T-helper 1 cell treated with Interleukin-12 subunit alpha and Interleukin-12 subunit beta and Interleukin-4 antibody, amounts not matched to agents 30 μg/mL and 1 μg/mL, for 36 hours (primary cell): Measurements from ENCODE around the gene ANKMY2.
A peak's percentile ranks its signal among the peaks of the same experiment; 100 is the strongest.
"Not testable (repeated sequence)": the region's sequence is repeated elsewhere in the genome, so short reads cannot be mapped to it uniquely, and the experiment has no call there.

ENCODE experiments used
- H3K27ac Mint-ChIP-seq: one replicate; pipeline ENCODE4 v1.8.0; 2021; ENCODE audit warnings: mild to moderate bottlenecking, mixed read lengths
- H3K27me3 Mint-ChIP-seq: one replicate; pipeline ENCODE4 v1.8.0; 2021; ENCODE audit warnings: low read depth, mixed read lengths
- H3K36me3 Mint-ChIP-seq: one replicate; pipeline ENCODE4 v1.8.0; 2021; ENCODE audit warnings: low read depth, mixed read lengths
- H3K4me1 Mint-ChIP-seq: one replicate; pipeline ENCODE4 v1.8.0; 2021; ENCODE audit warnings: low read depth, mixed read lengths
- H3K4me3 Mint-ChIP-seq: one replicate; pipeline ENCODE4 v1.8.0; 2021; ENCODE audit warnings: mild to moderate bottlenecking, moderate library complexity, mixed read lengths
- H3K9me3 Mint-ChIP-seq: one replicate; pipeline ENCODE4 v1.8.0; 2021; ENCODE audit warnings: mixed read lengths

Gene ANKMY2

DNA sequence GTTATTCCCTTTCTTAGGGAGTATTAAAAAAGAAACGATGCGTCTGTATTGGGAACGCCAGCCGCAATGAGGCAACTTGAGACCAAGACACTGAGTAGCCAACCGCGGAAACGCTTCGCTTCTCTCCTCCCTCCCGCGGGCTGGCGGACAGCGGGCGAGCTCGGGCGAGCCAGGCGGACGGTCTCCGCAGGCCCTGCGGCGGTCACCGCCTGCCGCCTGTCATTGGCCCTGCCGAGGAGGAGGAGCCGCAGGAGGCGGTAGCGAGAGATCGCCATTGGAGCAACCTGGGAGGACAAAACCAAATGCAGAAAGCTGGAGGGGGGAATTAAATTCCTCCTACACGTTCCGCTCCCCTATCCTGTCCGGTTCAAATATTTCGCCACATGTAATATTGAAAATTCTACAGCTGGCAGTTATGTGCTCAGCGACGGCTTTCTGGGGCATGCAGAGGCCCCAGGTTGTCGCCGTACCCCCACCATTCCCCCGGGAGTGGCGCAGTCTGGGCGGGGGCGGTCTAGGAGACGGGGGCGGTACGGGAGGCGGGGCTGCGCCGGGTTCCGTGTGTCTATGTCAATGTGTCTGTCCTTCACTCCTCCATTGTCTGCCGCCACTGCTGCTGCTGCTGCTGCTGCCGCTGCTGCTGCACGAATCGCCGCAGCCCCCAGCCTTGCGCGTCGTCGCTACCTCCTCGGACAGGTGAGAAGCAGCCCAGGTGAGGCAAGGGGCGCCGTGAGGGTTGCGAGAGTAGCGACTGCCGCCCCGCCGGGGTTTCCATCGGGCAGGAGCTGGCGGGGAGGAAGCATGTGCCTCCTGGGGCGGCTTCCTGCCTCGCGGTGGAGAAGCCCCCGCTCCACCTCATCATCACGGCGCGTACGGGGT lies at the start of gene ANKMY2, which contains the start of gene BZW2:
ANKMY2 (minus strand) TSS at position 162 of the 879 bp plus-strand sequence. CDS start 181 bp downstream, outside the sequence.
BZW2 (plus strand) TSS at position 589 of the 879 bp plus-strand sequence. CDS start 19,263 bp downstream, outside the sequence.
- H3K9me3 Mint-ChIP-seq: no peaks in the 10 kb centered on the region
- H3K27ac Mint-ChIP-seq: peak within 1 kb of the TSS; percentile 89
- H3K4me1 Mint-ChIP-seq: peaks cover 40% of the 10 kb centered on the region
- H3K4me3 Mint-ChIP-seq: peak within 1 kb of the TSS; percentile 97
- H3K27me3 Mint-ChIP-seq: no peaks in the 10 kb centered on the region
- no peaks in the 10 kb centered on the region for H3K36me3 Mint-ChIP-seq

DNA sequence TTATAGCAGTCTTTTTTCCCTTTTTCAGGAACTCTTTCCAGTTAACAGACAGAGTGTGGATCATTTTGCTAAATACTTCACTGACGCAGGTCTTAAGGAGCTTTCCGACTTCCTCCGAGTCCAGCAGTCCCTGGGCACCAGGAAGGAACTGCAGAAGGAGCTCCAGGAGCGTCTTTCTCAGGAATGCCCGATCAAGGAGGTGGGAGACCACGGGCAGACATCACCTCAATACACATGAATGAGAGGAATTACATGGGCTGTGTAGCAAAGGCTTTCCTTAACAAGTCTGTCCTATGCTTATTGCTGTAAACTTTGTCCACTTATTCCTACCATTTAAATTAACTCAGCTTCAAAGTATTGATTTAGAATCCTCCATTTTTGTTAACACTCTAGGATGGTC lies 49.3 kb upstream of the ANKMY2 start:
- peaks cover 1% of the 10 kb centered on the region for H3K4me1 Mint-ChIP-seq
- no peaks in the 10 kb centered on the region for H3K9me3 Mint-ChIP-seq
- no peaks in the 10 kb centered on the region for H3K27me3 Mint-ChIP-seq
- H3K36me3 Mint-ChIP-seq: peaks cover 42% of the 10 kb centered on the region
- no peak overlapping the region for H3K27ac Mint-ChIP-seq
- no peak overlapping the region for H3K4me3 Mint-ChIP-seq

DNA sequence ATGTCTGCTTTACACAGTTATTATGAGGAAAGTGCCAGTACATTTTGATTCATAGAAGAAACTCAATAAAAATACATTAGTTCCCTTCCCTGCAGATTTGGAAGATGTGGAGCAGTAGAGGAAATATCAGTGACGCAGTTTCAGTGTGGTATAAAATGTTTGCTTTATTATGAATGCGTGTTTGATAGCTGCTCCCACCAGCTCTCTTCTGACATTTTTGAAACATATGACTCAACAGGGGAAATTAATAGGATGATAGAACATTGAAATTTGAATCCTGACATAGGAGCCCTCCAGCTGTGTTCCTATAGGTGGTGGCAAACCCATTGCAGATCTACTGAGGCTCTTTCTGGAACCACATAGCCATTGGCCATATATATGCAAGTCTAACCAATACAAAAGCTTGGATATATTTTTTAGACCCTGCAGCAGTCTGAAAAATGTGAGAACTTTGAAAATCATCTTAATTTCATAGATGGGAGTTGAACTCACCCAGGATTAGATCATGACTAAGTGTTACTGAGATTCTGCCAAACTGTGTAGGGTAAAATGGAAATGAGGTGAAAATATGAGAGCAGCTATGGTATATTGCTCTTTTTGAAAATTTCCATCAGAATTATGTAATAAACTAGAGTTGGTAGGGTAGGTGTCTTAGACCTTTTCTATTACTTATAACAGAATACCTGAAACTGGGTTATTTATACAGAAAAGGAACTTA lies 48.2 kb upstream of the ANKMY2 start:
- peaks cover 38% of the 10 kb centered on the region for H3K36me3 Mint-ChIP-seq
- H3K27ac Mint-ChIP-seq: no peak overlapping the region
- no peaks in the 10 kb centered on the region for H3K27me3 Mint-ChIP-seq
- no peaks in the 10 kb centered on the region for H3K9me3 Mint-ChIP-seq
- H3K4me3 Mint-ChIP-seq: no peak overlapping the region
- peaks cover 1% of the 10 kb centered on the region for H3K4me1 Mint-ChIP-seq

DNA sequence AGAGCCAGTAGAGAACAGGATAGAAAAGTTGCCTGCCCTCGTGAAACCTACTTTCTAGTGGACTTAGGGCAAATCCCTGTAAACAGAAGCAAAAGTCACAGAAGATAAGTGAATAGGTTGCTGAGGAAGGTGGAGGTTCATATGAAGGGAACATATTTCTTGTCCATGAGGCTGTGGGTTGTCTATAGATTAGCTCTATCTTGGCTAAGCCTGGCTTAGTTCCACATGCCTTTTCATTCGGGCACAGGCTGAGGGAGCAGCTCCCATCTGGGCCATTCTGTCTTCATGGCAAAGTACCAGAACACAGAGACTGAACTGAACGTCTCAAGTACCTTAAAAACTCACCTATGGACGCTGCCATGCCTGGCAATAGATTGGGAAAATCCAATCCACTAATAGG lies 45.7 kb upstream of the ANKMY2 start:
- H3K4me3 Mint-ChIP-seq: no peak overlapping the region
- peaks cover 1% of the 10 kb centered on the region for H3K4me1 Mint-ChIP-seq
- peaks cover 32% of the 10 kb centered on the region for H3K36me3 Mint-ChIP-seq
- no peaks in the 10 kb centered on the region for H3K9me3 Mint-ChIP-seq
- no peaks in the 10 kb centered on the region for H3K27me3 Mint-ChIP-seq
- no peak overlapping the region for H3K27ac Mint-ChIP-seq

DNA sequence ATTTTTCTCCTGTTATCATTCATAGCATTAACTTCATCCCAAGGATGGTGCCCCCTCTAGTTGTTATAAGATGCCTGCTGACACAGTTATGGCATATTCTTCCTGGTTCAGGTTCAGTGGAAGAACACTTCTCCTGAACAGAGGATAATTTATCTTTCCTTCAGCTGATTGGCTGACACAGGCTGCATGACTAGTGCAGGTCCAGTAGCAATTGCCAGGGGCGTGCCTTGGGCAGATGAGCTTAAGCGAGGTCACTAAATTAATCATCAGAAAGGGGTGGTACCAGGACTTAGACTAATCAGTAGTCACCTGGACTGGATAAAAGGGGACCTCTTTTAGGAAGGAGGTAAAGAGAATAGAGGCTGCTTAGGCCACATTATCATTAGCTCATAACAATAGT lies 42.7 kb upstream of the ANKMY2 start:
- Mint-ChIP-seq H3K27me3 (no peaks in the 10 kb centered on the region), H3K27ac (no peak overlapping the region), H3K36me3 (peaks cover 36% of the 10 kb centered on the region), H3K4me1 (peaks cover 21% of the 10 kb centered on the region), H3K9me3 (no peaks in the 10 kb centered on the region), H3K4me3 (no peak overlapping the region)

DNA sequence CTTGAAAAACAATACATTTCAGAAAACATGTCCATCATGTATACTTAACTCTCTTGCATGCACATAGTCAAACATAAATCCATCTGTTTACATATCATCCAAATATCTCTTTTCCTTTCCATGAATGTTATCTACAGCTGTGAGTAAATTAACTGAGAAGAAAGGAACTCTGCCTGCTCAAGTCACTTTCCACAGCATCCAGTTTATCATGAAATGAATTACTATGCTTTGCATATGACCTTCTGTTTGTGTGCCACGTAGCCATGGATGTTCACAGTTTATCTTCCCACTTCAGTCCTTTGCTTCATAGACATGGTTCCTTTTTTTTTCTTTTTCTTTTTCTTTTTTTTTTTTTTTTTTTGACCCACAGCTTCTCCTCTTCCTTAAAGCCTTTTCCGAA lies 40.0 kb upstream of the ANKMY2 start:
- peak overlapping the region; percentile 82 for H3K27ac Mint-ChIP-seq
- no peak overlapping the region for H3K4me3 Mint-ChIP-seq
- no peaks in the 10 kb centered on the region for H3K27me3 Mint-ChIP-seq
- peaks cover 21% of the 10 kb centered on the region for H3K4me1 Mint-ChIP-seq
- H3K9me3 Mint-ChIP-seq: no peaks in the 10 kb centered on the region
- peaks cover 37% of the 10 kb centered on the region for H3K36me3 Mint-ChIP-seq

DNA sequence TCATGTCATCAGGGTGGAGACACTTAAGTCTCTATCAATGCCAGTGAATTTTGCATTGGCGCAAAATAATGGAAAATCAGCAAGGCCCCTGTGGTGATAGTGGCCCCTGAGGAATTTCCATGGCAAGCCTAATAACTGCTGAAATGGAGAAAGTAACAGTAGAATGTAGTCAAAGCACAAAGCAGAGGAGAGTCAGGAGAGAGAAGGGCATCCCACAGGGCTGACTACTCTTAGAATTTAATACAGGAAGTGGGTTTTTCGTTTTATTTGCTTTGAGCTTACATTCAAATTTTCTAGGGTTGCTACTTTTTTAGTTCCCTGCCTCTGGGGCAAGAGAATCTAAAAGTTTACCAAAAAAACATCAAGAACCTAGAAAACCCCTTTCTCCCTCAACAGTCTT lies 39.4 kb upstream of the ANKMY2 start:
- no peaks in the 10 kb centered on the region for H3K9me3 Mint-ChIP-seq
- H3K36me3 Mint-ChIP-seq: peaks cover 42% of the 10 kb centered on the region
- peak overlapping the region; percentile 82 for H3K27ac Mint-ChIP-seq
- H3K4me1 Mint-ChIP-seq: peaks cover 21% of the 10 kb centered on the region
- peak overlapping the region; percentile 27 for H3K4me3 Mint-ChIP-seq
- no peaks in the 10 kb centered on the region for H3K27me3 Mint-ChIP-seq

DNA sequence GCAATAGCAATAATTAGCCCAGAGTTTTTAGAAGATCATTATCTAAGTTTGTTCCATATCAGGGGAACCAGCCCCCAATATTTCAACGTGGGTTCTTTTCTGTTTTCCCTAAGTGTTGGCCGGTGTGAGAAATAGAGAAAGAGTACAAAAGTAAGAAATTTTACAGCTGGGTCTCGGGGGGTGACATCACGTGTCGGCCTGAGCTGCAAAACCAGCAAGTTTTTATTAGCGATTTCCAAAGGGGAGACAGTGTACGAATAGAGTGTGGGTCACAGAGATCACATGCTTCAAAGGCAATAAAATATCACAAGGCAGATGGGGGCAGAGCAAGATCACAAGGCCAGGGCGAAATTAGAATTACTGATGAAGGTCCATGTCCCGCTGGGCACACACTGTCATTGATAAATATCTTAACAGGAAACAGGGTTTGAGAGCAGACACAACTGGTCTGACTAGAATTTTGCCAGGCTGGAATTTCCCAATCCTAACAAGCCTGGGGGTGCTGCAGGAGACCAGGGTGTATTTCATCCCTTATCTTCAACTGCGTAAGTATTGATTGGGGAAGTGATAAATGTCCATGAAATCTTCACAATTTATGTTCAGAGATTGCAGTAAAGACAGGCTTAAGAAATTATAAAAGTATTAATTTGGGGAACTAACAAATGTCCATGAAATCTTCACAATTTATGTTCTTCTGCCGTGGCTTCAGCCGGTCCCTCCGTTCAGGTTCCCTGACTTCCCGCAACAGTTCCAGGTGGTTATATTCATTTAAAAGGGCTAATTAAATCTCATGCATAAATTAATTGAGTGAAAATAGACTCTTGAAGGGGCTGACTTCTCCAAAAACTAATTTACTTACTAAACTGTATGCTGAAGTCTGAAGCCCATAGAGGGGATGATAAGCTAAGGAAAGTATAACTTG lies 33.4 kb upstream of the ANKMY2 start:
- H3K36me3 Mint-ChIP-seq: peaks cover 40% of the 10 kb centered on the region
- not testable (repeated sequence) for H3K9me3 Mint-ChIP-seq, H3K4me3 Mint-ChIP-seq, H3K27ac Mint-ChIP-seq, H3K4me1 Mint-ChIP-seq, H3K27me3 Mint-ChIP-seq

DNA sequence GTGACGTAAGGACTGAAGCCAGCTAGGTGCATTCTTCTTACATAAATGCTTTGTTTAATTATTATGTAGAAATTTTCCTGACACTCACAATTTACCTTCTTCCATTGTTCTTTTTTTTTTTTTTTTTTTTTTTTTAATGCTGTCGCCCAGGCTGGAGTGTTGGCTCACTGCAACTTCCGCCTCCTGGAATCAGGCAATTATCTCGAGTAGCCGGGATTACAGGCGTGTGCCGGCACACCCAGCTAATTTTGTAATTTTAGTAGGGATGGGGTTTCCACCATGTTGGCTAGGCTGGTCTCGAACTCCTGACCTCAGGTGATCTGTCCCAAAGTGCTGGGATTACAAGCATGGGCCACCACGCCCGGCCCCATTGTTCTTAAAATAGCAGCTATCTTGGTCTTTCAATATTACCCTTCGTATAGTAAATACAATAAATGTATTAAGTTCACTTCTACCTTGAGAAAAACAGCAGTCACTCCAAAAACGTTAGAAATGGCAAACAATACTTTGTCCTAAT lies 32.5 kb upstream of the ANKMY2 start:
- peaks cover 37% of the 10 kb centered on the region for H3K36me3 Mint-ChIP-seq
- no peaks in the 10 kb centered on the region for H3K27me3 Mint-ChIP-seq
- no peak overlapping the region for H3K27ac Mint-ChIP-seq
- H3K4me3 Mint-ChIP-seq: no peak overlapping the region
- no peaks in the 10 kb centered on the region for H3K4me1 Mint-ChIP-seq
- no peaks in the 10 kb centered on the region for H3K9me3 Mint-ChIP-seq

DNA sequence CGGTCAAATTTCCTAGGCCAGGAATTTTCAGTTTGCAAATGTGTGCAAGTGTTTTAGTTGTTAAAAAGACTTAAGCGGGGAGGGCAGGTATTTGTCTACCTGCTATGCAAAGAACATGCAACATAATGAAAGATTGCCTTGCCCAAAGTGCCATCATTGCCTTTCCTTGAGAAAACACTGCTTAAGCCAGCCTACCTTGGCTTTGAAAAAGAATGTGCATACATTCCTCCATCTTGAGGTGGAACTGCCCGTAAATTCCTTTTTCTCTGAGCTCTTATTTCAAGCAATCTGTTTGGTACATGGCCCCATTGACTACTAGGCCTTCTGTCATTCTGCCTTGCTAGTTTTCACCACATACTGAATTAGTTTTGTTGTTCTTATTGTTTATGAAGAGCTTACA lies 29.7 kb upstream of the ANKMY2 start:
- Mint-ChIP-seq H3K4me1 (no peaks in the 10 kb centered on the region), H3K27me3 (no peaks in the 10 kb centered on the region), H3K27ac (no peak overlapping the region), H3K4me3 (no peak overlapping the region), H3K9me3 (peaks cover under 1% of the 10 kb centered on the region), H3K36me3 (peaks cover 29% of the 10 kb centered on the region)

DNA sequence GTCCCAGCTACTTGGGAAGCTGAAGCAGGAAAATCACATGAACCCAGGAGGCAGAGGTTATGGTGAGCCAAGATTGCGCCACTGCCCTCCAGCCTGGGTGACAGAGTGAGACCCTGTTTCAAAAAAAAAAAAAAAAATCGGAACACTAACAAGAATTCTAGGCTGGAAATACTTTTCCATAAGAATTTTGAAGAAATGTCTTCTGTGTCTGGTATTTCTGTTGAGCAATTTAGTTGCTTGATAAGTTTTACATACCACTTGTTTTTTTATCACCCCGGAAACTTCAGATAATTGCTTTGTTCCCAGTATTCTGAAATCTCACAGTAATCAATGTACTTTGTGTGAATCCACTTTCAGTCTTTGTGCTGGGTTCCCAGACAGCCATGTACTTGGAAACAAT lies 26.3 kb upstream of the ANKMY2 start:
- peaks cover 2% of the 10 kb centered on the region for H3K4me1 Mint-ChIP-seq
- no peaks in the 10 kb centered on the region for H3K27me3 Mint-ChIP-seq
- H3K4me3 Mint-ChIP-seq: no peak overlapping the region
- H3K9me3 Mint-ChIP-seq: peaks cover 4% of the 10 kb centered on the region
- H3K27ac Mint-ChIP-seq: no peak overlapping the region
- H3K36me3 Mint-ChIP-seq: peaks cover 36% of the 10 kb centered on the region

DNA sequence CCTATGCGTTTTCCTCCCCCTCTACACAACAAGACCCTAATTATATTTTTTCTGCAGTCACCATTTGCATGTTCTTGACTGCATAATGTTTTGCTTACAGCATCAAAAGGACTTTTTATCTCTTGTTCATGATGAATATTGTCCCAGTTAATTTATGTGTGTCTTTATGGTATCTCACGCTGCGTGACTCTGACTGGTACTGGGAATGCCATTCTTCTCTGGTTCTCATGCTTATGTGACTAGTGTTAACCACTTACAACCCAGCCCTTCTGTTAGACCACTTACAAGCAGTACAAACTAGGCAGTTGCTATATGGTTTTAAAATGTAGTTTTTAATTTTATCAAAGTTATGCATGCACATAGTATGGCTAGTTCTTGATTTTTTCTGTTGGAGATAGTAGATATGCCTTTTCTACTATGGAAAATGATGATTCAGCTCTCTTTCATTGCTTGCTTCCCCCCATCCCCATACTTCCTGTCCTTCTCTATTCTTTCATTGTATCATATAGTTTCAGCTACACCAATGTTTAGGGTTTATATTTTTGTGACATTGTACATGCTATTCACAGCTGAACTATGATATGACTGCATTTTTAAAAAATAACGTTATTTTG lies 25.3 kb upstream of the ANKMY2 start:
- Mint-ChIP-seq H3K36me3 (peaks cover 35% of the 10 kb centered on the region), H3K4me1 (peaks cover 2% of the 10 kb centered on the region), H3K27me3 (no peaks in the 10 kb centered on the region), H3K9me3 (peaks cover 4% of the 10 kb centered on the region), H3K27ac (no peak overlapping the region), H3K4me3 (no peak overlapping the region)

DNA sequence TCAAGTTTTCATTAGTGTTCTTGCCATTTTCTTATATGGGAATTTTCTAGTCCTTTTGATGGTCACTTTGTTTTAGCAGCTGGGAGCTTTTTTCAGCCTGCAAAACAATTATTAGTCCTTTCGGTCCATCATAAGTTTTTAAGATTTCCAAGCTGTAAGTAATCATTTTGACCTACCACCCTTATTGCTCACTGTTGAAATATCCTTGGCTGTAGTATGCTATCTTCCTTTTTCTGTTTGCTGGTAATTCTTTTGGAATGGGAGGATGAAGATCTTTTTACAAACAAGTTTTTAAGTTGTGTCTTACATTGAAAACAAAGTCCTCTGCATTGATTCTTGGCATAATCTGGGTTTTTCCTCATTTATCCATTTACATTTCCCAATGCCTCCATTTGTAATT lies 24.5 kb upstream of the ANKMY2 start:
- Mint-ChIP-seq H3K27me3 (no peaks in the 10 kb centered on the region), H3K36me3 (peaks cover 40% of the 10 kb centered on the region), H3K9me3 (peaks cover 4% of the 10 kb centered on the region), H3K27ac (no peak overlapping the region), H3K4me1 (peaks cover 4% of the 10 kb centered on the region), H3K4me3 (no peak overlapping the region)

DNA sequence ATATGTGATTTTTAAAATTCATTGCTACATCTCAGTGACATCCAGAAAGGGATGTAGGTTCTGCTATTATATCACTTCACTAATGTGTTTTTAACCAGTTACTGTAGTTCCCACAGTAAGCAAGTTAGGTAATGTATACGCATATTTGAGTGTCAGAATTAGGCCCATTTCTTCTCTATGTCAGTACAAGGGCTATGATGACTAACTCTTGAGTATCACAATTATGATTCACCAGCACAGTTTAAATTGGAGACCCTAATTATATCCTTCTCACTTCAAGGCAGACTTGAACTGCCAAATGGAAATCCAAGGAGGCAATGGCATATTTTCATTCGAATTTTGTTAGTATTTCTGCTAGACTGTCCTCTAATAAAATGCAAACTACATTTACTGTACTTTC lies 24.0 kb upstream of the ANKMY2 start:
- no peak overlapping the region for H3K4me3 Mint-ChIP-seq
- H3K36me3 Mint-ChIP-seq: peaks cover 40% of the 10 kb centered on the region
- H3K27ac Mint-ChIP-seq: no peak overlapping the region
- peaks cover 4% of the 10 kb centered on the region for H3K4me1 Mint-ChIP-seq
- H3K27me3 Mint-ChIP-seq: no peaks in the 10 kb centered on the region
- peaks cover 4% of the 10 kb centered on the region for H3K9me3 Mint-ChIP-seq
